Femur (tissue), 1 donor: ENCODE measurements around the gene RNU6-1.

Experiments used
- DNase-seq: peaks from one replicate; pipeline ENCODE4 v3.0.0-alpha.2; 2017

The RNU6-1 gene

GRCh38 chr15:67855842-67856241, 16.0 kb upstream of the RNU6-1 start:
- DNase-seq: no peak

GRCh38 chr15:67854358-67854757, 14.5 kb upstream of the RNU6-1 start:
- DNase-seq: no peak

GRCh38 chr15:67853454-67853853, 13.6 kb upstream of the RNU6-1 start:
- DNase-seq: no peak

GRCh38 chr15:67852418-67852817, 12.6 kb upstream of the RNU6-1 start:
- DNase-seq: no peak

GRCh38 chr15:67850994-67851571, 11.2 kb upstream of the RNU6-1 start:
- DNase-seq: no peak

GRCh38 chr15:67850336-67850735, 10.5 kb upstream of the RNU6-1 start:
- no peak for DNase-seq

GRCh38 chr15:67849538-67849937, 9.7 kb upstream of the RNU6-1 start:
- DNase-seq: no peak

- DNase-seq: no peak
Measured at GRCh38 chr15:67845974-67846373, 6.1 kb upstream of the RNU6-1 start.

- peak; percentile 54 for DNase-seq
Measured at GRCh38 chr15:67843571-67844387, 3.9 kb upstream of the RNU6-1 start.

GRCh38 chr15:67843092-67843501, 3.3 kb upstream of the RNU6-1 start:
- no peak for DNase-seq

GRCh38 chr15:67841513-67841762, 1.6 kb upstream of the RNU6-1 start:
- DNase-seq: no peak

GRCh38 chr15:67840749-67841512, 1.1 kb upstream of the RNU6-1 start:
- peak; percentile 66 for DNase-seq

- no peak for DNase-seq
Measured at GRCh38 chr15:67839499-67839928, 331 bp downstream of the RNU6-1 start.

- peak; percentile 68 for DNase-seq
Measured at GRCh38 chr15:67838789-67839332, 984 bp downstream of the RNU6-1 start.

- no peak for DNase-seq
Measured at GRCh38 chr15:67836955-67837354, 2.9 kb downstream of the RNU6-1 start.

GRCh38 chr15:67836477-67836876, 3.4 kb downstream of the RNU6-1 start:
- no peak for DNase-seq

GRCh38 chr15:67836134-67836455, 3.8 kb downstream of the RNU6-1 start:
- no peak for DNase-seq

GRCh38 chr15:67835297-67836133, 4.3 kb downstream of the RNU6-1 start:
- DNase-seq: peak; percentile 31

- DNase-seq: no peak
Measured at GRCh38 chr15:67834581-67835296, 5.1 kb downstream of the RNU6-1 start.

- DNase-seq: peak; percentile 63
Measured at GRCh38 chr15:67833710-67834511, 5.9 kb downstream of the RNU6-1 start.
